Activated naive CD4-positive, alpha-beta T cell treated with Interleukin-2 at 50 U/mL for 16 hours (primary cell): Measurements from ENCODE around the gene SIN3A.
"Not testable (repeated sequence)": the region's sequence is repeated elsewhere in the genome, so short reads cannot be mapped to it uniquely, and the experiment has no call there.

Experiments
- DNase-seq: peaks from one replicate; pipeline ENCODE4 v3.0.0-alpha.2; 2020

Gene SIN3A

DNA sequence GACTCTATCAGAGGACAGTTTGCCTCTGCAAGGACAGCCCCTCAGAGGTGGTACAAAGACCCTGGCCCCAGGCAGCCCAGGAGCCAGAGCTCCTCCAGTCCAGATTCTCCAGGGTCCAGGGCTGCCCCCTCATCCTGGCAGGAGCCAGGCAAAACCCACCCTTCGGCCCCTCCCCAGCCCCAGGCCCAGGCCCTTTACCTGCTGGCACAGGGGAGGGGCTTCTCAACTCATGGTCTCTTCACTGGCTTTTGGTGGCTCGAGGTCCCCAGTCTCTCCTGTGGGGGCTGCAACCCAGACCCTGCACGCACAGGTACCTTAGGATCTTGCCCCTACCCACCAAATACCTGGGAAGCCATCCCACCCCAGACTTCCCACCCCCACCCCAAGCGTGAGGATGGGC, 96.1 kb downstream of the SIN3A start:
- DNase-seq, result no peak

DNA sequence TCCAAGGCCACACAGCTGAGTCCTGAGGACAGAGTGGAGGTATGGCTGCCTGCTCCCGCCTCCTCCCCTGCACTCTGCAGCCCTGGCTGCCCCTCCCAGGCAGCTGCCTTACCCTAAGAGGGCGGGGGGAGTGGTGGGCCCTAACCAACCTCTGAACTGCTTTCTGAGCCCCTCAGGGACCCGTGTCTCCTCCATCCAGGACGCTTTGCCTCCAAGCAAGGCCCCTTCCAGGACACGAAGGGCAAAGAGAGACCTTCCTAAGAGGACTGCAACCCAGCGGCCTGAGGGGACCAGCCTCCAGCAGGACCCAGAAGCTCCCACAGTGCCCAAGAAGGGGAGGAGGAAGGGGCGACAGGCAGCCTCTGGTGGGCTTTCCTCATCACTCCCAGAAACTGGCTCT, 97.0 kb downstream of the SIN3A start:
- DNase-seq, result no peak

DNA sequence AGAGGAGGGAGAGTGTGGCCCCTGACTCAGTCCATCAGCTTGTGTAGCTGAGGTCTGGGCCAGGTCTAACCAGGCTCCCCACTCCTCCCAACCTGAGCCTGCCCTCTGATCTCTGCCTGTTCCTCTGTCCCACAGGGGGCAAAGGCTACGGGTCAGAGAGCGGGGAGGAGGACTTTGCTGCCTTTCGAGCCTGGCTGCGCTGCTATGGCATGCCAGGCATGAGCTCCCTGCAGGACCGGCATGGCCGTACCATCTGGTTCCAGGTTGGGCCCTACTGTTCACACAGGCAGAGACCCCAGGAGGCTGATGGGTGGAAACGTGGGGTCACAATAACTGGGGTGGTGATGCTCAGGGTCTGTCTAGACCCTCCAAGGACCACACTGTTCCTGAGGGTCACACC, 97.9 kb downstream of the SIN3A start:
- no peak for DNase-seq

DNA sequence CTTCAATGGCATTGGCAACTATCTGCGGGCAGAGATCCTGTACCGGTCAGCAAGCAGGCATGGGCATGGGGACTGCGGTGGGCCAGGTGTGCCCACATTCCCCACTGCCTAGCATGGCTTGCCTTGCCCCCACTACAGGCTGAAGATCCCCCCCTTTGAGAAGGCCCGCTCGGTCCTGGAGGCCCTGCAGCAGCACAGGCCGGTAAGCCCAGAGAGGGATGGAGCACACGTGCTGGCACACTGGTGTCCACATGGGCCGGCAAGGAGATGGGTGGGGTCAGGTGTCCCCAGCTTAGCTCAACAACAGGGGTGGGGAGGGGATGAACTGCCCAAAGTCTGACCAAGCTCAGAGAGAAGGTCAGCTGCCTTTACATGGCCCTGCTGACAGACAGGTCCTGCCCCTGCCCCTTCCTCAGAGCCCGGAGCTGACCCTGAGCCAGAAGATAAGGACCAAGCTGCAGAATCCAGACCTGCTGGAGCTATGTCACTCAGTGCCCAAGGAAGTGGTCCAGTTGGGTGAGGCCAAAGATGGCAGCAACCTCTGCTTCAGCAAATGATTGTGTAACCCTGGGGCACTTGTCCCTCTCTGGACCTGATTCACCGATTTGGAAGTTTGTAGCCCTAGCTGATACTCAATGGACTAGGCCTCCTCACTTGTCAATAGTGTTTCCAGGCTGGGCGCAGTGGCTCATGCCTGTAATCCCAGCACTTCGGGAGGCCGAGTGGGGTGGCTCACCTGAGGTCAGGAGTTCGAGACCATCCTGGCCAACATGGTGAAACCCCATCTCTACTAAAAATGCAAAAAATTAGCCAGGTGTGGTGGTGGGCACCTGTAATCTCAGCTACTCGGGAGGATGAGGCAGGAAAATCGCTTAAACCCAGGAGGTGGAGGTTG, 99.1 kb downstream of the SIN3A start:
- no peak for DNase-seq

DNA sequence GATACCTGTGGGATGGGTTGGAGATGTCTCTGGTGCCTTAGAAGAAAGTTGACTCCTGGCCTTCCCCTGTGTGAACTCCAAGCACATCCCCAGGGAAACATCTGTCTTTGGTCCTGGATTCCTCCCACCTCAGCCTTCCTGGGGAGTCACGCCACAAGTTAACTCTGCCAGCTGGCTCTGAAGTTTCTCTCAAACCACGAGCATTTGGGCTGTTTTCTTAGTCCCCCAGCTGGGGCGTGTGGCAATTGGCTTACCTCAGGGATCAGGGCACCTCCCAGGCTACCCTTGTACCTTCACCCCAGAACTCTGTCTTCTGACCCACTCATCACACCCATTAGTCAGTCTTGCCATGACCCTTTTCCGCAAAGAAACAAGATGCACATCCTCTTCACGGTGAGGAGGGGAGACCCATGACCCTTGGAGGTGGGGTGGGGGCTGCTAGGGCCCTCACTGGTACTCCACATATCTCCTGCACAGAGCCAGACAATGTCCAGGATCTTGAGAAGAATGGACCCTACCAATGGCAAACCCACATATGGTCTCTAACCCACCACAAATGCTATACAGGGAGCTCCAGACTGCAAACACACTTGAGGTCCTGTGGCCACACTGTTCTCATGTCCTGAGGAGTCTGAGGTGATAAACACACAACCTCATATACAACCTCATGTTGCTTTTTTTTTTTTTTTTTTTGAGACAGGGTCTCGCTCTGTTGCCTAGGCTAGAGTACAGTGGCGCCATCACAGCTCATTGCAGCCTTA, 100.7 kb downstream of the SIN3A start:
- DNase-seq, result no peak

DNA sequence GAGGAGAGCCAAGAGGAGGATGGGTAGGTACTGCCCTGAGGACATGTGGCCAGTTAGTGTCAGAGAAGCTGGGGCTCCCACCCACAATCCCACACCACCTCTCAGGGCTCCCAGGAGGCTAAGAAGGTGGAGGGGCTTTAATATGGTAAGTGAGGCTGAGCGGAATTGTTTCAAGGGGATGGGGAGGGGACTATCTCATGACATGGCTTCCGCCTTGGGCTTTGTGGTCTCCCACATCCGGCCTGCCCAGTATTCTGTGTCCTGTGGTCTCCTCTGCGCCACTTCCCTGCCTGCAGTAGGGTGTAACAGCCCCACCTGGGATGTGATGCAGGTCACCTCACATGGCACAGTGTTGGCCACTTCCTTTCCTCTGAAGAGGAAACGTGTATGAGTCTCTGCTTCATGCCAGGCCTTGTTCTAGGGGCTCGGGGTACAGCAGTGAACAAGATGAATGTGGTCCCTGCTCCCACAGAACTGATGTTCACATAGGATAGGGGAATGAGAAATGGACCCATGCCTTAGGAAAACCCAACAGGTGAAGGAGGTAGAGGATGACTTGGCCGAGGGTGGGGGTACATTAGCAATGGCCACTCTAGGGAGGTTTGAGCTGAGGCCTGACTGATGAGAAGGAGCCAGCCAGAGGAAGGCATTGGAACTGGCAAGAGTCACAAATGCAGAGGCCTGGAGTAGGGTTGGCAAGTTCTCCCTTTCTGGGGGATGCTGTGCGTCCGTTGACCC, 101.5 kb downstream of the SIN3A start:
- peak; percentile 63 for DNase-seq

DNA sequence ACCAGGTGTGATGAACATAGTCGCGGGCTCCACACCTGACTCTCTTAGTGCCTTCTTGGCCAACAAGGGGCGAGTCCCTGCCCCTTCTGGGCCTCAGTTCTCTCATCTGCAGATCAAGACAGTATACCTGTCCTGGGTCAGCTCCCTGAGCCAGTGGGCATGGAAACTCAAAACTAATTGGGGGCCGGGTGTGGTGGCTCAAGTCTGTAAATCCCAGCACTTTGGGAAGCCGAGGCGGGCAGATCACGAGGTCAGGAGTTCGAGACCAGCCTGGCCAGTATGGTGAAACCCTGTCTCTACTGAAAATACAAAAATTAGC, 102.2 kb downstream of the SIN3A start:
- not testable (repeated sequence) for DNase-seq

DNA sequence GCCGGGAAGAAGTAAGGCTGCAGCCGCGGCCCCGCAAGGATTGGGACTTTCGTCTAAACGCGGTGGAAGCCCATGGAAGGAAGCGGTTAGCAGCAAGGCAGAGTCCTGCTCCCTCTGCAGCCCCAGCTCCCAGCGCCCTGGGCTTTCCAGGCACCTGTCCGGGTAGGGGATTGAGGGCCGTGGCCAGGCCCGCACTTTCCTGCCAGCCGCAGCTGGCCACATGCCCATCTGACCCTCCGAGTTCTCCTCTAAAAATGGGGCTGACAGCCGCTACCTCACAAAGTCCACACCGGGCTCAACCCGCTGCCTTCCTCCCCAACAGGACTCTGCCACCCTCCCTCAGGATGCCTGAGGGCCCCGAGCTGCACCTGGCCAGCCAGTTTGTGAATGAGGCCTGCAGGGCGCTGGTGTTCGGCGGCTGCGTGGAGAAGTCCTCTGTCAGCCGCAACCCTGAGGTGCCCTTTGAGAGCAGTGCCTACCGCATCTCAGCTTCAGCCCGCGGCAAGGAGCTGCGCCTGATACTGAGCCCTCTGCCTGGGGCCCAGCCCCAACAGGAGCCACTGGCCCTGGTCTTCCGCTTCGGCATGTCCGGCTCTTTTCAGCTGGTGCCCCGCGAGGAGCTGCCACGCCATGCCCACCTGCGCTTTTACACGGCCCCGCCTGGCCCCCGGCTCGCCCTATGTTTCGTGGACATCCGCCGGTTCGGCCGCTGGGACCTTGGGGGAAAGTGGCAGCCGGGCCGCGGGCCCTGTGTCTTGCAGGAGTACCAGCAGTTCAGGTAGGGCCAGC, 102.7 kb downstream of the SIN3A start:
- DNase-seq, result no peak

DNA sequence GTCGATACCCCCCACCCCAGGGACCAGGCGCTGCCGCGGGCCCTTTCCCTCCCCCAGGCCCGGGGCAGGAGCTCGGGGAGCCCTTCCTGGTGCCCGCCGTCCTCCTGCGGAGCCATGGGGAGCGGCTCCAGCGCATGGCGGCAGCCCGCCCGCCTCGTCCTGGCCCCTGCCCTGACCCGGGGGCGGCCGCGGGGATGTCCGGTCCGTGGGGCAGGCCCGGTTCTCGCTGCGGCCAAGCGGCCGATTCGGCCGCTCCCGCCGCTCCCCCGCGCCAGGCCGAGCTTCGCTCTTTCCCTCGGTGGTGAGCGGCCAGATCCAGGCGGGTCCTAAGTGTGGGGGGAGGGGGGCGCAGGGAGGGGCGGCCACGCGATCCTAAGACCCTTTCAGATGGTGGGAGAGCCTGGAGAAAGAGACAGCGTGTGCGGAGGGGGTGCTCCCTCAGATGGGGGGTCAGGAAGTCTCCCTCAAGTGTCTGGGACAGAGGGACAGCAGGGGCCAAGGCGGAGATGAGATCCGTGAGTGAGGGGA, 103.4 kb downstream of the SIN3A start:
- DNase-seq, result no peak

DNA sequence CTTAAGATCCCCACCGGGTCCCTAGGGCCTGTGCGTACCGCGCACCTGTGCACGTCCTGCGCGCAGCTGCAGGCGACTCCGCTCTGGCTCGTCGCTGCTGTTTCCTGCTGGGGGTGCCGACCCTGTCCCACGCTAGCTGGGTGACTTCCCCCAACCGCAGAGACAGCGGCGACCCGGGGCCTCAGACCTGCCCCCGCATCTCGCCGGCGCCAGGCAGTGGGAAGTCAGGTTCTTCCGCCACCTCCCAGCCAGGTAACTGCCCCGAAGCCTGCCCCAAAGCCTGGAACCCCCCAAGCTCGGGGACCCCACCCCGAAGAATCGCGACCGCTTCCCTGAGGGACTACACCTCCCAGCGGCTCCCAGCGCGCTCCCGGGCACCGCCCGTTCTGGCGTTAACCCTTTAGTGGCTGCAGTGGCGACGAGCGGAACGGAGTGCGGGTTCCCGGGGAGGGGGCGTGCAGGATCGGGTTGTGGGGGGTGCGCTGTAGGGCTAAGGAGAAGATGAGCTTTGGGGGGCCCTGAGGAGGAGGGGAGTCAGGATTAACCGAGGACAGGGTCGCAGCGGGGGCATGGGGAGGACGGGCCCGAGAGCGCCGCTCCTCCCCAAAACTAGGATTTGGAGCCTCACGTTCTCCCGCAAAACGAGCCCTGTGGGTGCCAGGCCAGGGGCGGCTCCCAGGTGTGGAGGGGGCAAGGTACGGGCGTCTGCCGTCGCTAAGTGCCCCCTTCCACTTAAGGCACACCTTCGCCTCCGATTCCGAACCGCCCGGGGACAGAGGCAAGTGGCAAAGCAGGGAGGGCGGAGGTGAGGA, 104.1 kb downstream of the SIN3A start:
- DNase-seq, result peak; percentile 56

DNA sequence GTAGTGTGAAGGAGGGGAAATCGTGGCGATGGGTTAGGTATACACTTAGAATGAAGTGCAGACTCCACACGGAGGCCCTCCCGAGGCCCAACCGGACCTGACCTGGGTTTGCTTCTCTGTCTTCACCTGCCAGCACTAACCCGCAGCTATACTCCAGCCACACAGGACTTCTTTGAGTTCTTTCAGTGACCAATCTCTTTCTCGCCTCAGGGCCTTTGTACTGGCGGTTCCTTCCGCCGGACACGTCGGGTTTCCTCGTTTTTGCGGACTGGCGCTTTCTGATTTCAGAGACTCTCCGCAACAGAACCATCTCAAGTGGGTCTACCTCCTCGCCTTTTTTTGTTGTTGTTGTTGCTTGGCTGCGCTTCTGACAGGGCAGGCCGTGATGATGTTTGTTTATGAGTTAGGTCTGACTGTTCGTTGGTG, 104.7 kb downstream of the SIN3A start, which contains the start of gene NEIL1:
TSS of gene NEIL1 (plus strand) at position 244 of the 426 bp plus-strand sequence. CDS start 1,867 bp downstream, outside the sequence.
- no peak for DNase-seq

DNA sequence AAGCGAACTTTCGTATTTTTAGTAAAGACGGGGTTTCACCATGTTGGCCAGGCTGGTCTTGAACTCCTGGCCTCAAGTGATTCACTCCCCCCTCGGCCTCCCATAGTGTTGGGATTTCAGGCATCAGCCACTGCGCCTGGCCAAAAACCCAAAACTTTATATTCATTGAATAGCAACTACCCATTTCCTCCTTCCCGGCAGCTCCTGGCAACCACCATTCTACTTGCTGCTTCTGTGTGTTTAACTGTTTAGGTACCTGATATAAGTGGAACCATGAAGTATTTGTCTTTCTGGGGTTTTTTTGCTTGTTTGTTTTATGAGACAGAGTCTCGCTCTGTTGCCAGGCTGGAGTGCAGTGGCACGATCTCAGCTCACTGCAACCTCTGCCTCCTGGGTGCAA, 107.5 kb downstream of the SIN3A start:
- DNase-seq, result not testable (repeated sequence)

DNA sequence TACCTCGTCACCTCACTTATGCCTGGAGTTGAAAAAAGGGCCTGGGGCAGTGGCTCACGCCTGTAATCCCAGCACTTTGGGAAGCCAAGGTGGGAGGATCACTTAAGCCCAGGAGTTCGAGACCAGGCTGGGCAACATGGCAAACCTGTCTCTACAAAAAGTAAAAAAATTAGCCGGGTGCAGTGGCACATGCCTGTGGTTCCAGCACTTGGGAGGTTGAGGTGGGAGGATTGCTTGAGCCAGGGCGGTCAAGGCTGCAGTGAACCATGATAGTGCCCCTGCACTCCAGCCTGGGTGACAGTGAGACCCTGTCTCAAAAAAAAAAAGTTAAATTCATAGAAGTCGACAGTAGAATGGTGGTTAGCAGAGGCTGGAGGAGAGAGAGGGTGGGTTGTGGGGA, 109.3 kb downstream of the SIN3A start:
- no peak for DNase-seq

DNA sequence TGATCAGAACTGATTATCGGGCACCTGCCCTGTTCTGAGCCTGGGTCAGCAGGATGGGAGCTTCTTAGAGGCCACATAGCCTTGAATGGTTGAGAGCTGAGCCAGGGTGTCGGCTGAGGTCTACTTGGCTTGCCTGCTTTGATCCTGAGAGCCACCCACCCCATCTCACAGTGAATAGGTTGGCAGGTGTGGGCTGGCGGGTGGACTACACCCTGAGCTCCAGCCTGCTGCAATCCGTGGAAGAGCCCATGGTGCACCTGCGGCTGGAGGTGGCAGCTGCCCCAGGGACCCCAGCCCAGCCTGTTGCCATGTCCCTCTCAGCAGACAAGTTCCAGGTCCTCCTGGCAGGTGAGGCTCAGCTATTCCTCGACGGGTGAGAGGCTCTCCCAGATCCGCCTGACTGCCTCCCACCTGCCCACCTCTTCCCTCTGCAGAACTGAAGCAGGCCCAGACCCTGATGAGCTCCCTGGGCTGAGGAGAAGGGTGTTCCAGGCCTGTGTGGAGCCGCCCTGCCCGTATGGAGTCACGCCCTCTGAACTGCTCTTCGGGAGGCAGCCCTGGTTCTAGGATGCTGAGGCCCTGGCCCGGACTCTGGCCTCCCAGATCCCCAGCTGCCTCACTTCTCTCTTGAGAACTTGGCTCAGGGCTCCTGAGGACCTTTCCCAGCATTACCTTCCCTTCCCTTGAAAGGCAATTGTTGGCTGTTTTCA, 111.8 kb downstream of the SIN3A start:
- DNase-seq, result no peak

DNA sequence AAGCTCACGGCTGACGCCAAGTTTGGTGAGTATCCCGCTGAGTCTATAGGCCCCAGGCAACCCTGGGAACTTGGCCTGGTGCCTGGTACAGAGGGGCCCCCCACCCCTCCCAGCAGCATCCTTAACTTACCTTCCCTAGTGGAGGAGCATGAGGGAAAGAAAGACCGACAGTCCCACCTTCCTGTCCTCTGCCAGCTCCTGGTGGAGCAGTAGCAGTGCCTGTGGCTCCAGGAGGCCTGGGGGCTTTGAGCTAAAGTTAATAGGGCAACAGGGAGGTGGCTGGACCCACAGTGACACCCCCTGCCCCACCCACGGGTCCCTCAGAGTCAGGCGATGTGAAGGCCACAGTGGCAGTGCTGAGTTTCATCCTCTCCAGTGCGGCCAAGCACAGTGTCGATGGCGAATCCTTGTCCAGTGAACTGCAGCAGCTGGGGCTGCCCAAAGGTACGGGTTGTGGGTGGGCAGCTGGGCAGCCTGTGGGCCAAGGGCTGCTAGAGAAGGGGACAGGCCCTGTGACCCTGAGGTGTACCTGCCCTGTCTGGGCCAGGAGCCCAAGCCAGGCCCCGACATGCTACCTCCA, 112.7 kb downstream of the SIN3A start:
- no peak for DNase-seq

DNA sequence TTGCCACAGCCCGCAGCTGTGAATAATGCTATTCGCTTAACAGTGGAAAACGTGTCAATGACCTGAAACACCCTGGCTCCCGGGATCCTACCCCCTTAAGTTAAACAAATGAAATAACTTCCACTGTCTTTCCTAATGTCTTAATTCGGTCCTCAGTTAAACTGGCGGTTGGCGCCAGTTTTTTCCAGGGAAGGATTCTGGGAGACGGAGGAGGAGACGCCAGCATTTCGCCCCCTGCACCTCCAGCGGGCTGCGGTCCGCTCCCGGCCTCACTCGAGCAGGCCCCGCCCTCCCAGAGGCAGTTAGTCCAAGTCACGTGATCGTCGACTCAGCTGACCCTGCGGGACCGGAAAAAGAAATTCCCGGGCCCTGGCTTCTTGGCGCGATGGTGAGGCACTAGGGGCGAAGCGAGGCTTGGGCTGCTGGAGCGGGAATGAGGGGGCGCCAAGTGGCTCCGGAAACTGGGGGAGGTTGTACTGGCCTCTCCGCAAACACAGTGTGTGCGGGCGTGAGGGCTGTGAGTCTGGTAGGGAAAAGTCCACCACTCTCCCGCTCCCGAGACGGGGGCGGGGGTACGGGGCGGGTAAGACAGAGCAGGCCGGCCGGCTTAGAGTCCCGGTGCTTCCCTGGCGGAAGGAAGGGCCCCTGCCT, 115.7 kb downstream of the SIN3A start, which contains the start of gene COMMD4:
TSS of gene COMMD4 (plus strand) at position 359 of the 651 bp plus-strand sequence. CDS start at position 386, 27 bp downstream.
- DNase-seq, result peak; percentile 83

DNA sequence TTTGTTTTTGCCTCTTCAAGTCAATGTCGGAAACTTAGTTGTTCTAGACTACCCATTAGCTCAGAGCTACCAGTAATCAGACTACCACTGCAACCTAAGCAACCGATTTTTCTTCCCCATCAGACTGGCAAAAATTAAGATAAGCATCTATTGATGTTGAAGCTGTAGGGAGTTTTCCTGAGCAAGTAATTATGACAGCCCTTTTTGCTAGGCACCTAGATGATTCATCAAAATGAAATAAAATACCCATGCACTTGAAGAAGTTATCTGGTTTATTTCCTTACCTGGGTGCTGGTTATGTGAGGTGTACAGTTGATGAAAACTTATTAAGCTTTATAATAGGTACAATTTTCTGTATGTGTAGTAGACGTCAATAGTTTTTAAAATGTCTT, 116.2 kb downstream of the SIN3A start:
- no peak for DNase-seq

DNA sequence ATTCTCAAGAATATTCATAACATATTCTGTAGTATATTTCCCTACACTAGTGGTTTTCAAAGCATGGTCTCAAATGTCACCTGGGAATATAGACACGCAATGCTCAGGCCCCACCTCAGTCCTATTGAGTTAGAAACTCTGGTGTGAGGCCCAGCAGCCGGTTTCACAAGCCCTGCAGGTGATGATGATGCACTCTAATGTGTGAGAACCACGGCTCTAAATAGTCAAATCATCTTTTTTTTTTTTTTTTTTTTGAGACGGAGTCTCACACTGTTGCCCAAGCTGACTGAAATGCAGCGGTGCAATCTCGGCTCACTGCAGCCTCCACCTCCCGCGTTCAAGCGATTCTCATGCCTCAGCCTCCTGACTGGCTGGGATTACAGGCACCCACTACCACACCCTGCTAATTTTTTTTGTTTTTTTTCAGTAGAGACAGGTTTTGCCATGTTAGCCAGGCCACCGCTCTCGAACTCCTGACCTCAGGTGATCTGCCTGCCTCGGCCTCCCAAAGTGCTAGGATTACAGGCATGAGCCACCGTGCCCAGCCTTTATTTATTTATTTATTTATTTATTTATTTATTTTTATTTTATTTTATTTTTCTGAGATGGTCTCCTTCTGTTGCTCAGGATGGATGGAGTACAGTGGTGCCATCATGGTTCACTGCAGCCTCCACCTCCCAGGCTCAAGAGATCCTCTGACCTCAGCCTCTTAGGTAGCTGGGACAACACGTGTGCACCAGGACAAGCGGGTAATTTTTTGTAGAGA, 117.7 kb downstream of the SIN3A start:
- not testable (repeated sequence) for DNase-seq

DNA sequence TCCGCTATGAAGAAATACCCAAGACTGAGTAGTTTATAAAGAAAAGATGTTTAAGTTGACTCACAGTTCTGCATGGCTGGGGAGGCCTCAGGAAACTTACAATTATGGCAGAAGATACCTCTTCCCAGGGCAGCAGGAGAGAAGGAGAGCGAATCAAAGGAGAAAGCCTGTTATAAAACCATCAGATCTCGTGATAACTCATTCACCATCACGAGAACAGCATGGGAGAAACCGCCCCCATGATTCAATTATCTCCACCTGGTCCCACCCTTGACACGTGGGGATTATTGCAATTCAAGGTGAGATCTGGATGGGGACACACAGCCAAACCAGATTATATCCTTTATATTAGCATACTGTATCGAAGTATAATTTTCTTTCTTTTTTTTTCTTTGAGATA, 119.4 kb downstream of the SIN3A start:
- DNase-seq, result not testable (repeated sequence)
